C4-2B (cell line): ENCODE results near the gene PEX16.

Experiments
- CTCF ChIP-seq: fragments of 450-650 bp; conservative IDR thresholded peaks from 2 replicates; pipeline ENCODE4 v1.5.1; 2017; ENCODE audit warnings: mild to moderate bottlenecking
- ZFX ChIP-seq: fragments of 450-650 bp; IDR thresholded peaks from 2 replicates; pipeline ENCODE4 v1.6.1; 2017

- TF ChIP-seq CTCF (no peak), ZFX (no peak)
Observed at GRCh38 chr11:45917623-45918330, at the start of gene PEX16.
